NCI-H128 (cell line): ENCODE measurements around the gene PRKAG2.
A peak's percentile ranks its signal among the peaks of the same experiment; 100 is the strongest.

ENCODE experiments used
- DNase-seq: peaks from one replicate; lab custom pipeline; 2025; ENCODE audit not compliant: unreplicated experiment; lab: John Stamatoyannopoulos, UW

Gene PRKAG2

DNA sequence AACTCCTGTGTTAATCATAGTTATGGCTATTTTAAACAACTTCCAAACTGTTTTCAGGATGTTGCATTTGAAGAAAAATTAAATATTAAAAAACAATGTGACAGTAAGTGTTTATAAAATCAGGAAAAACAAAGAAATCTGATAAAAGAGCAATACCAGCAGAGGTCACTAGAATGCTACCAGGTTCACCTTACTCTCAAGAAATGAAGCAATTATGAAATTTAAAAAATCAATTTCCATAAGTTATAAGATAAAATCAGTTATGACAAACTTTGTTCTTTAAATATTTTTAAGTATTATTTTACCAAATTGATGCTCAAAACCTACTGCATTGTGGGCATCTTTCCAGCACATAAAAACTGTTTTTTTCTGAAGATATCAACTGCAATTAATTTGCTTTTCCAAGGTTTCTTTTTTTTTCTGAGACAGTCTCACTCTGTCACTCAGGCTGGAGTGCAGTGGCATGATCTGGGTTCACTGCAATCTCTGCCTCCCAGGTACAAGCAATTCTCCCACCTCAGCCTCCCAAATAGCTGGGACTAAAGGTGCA is 306.5 kb downstream of the PRKAG2 start:
- DNase-seq: no peak

DNA sequence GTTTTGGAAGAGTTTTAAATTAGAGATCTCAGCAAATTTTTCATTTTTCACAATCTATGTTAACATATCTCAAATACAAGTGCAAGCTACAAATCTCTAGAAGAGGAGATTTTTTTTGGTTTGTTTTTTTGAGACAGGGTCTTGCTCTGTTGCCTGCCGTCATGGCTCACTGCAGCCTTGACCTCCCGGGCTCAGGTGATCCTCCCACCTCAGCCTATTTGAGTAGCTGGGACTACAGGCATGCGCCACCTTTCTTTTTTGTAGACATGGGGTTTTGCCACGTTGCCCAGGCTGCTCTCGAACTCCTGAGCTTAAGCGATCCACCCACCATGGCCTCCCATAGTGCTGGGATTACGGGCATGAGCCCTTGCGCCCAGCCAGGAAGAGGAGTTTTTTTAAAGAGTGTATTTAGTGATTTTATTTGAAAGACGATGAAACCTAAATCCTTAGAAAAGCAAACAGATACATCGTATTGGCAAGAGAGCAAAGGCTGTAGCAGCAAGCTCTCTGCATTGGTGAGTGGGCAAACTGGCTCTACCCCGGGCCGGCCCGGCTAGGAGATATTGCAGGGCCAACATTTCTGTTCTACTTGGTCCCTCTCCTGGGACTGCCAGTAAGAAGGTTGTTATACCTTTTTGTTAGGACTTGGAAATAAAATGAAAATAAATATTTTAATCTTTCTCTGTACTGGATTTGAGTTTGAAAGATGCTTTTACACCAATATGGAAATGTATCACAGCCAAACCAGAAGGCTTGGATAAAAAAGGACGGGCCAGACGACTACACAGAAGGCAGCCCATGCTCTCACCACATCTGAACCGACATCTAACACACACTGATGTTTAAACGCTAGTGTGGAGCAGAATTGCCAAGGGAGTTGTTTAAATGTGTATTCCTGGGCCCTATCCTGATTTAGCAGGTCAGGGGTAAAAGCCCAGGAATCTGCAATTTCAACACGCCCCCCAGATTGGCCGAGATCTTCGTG is 307.7 kb downstream of the PRKAG2 start:
- no peak for DNase-seq

DNA sequence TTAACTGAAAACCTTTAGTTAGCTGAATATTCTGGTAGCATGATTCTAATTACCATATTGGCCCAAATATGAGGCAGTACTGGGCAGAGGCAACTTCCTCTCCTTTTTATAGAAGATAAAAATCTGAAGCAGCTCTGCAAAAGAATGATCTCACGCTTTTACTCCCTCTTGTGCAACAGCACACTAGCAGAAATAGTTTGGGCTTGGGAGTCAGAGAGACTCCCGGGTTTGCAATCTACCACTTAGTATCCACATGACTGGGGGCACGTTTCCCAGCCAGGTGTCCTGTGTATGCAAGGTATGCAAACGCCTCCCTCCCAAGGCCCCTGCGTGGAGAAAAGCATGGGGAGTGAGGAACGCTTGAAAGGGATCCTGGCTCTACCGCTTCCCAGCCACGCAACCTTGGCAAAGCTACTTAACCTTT is 310.0 kb downstream of the PRKAG2 start:
- DNase-seq: no peak

DNA sequence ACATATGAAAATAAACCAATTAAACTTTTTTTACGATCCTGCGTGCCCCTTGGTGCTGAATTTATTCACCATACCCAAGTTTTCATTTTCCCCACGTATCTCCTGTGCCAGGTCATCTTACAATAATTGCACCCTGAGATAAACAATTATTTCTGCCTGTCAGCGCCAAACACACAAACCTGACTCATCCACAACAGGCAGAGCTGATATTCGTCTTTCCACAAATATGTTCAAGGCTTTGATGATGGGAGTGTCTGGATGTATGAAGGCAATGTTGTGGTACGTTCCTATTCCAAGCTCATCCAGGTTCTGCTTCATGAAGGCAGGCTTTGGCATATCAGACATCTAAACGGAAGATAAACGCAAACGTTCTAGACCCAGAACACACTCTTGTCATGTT is 311.4 kb downstream of the PRKAG2 start:
- DNase-seq: no peak

DNA sequence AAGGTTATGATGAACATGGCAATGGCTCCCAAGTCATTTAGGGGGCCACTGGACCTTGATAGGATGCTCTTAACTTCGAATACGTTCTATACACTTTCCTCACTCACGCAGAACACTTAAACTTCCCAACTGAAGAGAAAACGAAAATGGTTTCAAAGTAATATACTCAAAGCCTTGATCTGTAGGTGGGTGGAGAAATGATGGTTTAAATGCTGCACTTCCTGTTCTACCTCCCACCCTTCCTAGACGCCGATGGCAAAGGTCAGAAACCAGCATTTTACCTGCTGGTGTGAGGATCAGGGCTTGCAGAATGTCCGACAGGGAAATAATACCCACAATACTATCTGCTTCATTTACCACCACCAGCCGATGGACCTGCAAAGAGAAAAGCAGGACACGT is 316.7 kb downstream of the PRKAG2 start:
- no peak for DNase-seq

DNA sequence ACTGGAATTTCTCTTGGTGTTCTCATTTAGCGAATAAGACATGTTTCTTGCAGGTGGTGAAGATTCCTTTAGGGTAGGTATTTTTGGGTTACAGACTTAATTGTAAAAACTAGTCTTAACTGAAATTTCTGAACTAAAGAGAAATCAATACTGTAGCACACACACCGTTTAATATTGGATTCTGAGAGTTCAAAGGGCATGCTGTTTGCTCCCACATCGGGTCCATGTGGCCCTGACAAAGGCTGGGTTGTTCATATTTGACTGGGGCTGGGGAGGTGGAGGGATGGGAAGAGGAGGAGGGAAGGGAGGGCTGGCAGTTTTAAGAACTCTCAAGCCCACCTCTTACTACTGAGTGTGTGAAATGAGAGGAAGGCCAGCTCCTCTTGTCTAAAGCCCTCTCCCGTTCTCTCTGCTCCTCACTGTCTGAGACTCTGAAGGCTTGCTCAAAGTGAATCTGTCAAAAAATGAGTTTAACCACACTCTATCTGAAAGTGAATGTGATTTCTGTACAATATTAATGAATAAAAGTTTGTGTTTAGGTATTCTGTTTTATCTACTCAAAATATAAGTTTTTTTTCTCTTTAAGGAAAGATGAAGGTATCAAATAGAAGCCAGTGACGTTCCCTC is 317.2 kb downstream of the PRKAG2 start:
- no peak for DNase-seq

DNA sequence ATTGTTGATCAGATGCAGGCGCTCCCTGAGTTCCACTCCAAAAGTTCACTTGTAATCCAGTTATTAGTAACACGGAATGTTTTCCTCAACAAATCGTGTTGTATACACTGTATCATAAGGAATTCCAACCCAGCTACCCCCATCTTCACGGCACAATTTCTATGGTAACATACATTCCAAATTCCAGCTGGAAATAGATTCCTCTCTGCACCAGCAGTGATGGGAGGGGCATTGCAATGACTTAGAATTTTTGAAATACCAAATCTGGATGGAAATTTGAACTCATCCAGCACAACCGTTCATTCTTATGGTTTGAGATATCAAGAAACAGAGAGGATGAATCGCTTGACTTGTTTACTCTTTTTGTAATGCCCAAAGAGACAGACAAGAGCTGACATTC is 318.3 kb downstream of the PRKAG2 start:
- DNase-seq: no peak

DNA sequence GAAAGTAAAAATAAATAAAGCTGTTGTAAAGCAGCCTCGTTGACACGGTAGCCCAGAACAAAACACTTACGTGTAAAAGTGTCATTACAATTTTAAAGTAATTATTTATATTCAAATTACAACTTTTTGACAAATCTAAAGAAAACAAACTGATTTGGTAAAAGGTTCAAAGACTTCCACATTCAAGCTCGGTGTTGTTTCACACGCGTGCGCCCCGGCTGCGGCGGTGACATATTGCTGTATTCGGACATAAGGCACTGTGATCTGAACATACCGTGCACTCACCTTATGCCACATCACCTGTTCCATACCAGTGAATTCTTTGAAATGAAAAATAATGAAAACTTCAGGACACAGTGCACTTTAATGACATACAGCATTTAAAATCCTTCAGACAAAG is 320.3 kb downstream of the PRKAG2 start:
- no peak for DNase-seq

DNA sequence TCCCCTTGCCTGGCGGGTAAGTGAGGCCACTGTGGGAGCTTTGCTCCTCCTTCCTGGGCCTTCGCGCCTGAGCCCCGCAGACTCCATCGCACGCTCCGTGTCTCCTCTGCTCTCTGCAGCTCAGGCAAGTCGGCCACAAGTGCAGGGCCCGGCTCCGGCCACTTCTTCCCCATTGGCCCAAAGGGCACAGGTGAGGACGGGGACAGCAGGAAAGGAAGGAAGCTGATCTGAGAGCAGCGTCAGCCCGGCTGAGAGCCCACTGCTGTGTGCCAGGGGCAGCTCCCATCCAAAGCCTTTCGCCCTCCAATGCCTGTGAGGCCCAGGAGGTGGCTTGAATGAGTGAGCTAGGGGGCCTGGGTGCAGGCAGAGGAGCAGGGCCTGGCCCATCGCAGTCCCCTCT is 323.6 kb downstream of the PRKAG2 start:
- no peak for DNase-seq

DNA sequence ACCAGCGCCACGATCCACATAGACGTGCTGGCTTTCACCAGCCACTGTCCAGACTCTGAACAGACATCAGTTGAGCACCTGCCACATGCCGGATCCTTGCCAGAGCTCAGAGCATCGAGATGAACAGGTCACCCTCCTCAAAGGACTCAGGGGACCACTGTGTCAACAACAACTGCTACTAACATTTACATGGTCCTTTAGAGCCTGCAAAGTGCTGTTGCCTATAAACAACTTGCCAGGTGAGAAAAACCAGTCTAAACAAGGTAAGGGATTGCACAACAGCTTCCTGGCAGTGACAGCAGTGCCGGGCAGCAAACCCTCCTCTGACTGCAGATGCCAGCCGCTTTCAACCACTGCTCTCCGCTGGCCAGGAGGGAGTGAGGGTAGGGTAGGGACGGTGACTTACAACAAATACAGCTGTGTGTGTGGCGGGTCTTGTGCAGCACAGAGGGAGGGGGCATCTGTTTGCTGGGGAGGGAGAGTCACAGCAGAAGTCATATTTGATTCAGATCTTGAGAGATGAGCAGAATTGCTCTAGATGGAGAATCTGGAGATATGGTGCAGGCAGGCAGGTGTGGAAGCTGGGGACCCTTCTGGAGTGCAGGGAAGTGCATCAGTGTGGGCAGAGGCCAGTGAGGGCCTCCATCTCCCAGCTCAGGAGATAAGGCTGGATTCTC is 324.4 kb downstream of the PRKAG2 start:
- DNase-seq: peak; percentile 51

DNA sequence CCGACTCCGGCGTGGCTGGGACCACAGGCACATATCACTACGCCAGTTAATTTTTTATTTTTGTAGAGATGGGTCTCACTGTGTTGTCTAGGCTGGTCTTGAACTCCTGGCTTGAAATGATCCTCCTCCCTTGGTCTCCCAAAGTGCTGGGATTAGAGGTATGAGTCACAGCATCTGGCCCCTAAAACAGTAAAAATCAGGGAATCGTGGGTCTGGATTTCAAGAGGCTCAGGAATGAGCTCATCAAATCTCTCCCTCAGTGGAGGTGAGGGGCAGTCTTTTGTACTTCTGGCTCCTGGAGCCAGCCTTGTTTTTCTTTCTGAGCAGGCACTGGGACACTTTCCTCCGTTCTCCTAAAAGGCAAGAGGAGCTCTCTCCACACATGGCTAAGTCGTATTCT is 325.1 kb downstream of the PRKAG2 start:
- DNase-seq: no peak

DNA sequence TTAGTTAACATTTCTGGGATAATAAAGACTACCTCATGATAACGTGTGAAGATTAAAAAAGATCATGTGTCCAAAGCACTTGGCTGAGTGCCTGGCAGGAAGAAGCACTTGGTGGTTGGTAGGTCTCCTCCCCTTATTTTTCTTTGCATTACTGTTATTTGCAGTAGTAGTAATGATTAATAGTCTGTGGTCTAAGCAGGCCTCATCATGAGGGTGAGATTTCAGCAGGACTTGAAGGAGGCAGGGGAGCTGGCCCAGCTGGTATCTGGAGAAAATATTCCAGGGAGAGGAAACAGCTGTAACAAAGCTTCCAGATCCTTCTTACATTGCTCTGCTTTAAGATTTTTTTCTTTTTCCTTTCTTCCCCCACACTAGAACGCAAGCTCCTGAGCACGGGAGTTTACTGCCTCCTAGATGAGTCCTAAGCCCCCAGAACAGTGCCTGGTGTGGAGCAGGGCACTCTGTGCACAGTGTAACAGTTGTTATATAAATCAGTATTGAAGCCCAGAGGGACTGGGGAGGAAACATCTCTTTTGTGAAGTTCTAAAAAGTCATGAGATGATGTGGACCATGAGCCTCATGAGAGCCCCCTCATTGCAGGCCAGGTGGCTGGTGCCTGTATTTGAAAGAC is 326.1 kb downstream of the PRKAG2 start:
- no peak for DNase-seq

DNA sequence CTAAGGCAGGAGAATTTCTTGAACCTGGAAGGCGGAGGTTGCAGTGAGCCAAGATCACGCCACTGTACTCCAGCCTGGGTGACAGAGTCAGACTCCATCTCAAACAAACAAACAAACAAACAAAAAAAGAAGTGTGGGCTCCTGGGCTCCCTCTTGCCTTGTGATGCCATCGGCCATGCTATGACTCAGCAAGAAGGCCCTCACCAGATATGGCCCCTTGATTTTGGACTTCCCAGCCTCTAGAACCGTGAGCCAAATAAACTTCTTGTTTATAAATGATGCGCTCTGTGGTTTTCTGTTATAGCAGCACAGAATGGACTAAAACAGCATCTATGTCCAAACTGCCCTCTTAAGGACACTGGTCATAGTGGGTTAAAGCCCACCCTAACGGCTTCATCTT is 327.3 kb downstream of the PRKAG2 start:
- no peak for DNase-seq

DNA sequence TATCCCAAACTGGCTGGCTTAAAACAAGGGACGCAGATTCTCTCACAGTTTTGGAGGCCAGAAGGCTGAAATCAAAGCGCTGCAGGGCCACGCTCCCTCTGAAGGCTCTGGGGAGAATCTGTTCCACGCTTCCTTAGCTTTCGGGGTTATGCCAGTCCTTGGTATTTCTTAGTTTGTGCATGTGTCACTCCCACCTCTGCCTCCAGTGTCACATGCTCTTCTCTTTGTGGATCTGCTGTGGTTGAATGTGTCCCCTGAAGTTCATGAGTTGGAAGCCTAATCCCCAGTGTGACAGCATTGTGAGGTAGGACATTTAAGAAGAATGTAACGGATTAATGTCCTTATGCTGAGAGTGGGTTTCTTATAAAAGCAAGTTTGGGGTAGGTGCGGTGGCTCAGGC is 327.8 kb downstream of the PRKAG2 start:
- no peak for DNase-seq

DNA sequence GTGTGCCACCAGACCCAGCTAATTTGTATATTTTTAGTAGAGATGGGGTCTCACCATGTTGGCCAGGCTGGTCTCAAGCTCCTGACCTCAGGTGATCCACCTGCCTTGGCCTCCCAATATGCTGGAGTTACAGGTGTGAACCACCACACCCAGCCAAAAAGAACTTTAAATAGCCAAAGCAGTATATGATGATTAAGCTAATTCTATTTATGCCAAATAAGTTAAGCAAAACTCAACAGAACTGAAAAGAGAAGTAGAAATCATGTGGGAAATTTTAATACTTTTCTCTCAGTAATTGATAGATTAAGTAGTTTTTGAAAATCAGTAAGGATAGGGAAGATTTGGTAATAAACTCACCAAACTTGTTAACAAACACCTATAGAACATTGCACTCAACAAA is 332.7 kb downstream of the PRKAG2 start:
- DNase-seq: no peak

DNA sequence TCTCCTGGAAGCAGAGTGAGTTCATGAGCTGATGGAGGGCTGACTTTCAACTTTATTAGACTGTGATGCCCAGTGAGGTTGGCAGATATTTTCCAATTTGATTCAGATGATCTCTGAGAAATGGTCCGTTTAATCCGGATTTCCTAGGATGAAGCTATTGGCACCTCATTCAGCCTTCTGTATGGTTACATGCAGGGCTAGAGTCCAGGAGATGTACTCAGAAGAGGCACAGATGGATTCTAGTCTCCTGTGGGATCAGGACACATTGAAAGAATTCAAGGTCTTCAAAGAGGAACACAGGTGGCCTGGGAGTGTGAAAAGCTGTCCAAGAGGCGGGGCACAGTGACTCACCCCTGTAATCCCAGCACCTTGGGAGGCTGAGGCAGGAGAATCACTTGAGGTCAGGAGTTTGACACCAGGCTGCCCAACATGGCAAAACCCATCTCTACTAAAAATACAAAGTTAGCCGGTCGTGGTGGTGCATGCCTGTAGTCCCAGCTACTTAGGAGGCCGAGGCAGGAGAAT is 334.2 kb downstream of the PRKAG2 start:
- DNase-seq: no peak

DNA sequence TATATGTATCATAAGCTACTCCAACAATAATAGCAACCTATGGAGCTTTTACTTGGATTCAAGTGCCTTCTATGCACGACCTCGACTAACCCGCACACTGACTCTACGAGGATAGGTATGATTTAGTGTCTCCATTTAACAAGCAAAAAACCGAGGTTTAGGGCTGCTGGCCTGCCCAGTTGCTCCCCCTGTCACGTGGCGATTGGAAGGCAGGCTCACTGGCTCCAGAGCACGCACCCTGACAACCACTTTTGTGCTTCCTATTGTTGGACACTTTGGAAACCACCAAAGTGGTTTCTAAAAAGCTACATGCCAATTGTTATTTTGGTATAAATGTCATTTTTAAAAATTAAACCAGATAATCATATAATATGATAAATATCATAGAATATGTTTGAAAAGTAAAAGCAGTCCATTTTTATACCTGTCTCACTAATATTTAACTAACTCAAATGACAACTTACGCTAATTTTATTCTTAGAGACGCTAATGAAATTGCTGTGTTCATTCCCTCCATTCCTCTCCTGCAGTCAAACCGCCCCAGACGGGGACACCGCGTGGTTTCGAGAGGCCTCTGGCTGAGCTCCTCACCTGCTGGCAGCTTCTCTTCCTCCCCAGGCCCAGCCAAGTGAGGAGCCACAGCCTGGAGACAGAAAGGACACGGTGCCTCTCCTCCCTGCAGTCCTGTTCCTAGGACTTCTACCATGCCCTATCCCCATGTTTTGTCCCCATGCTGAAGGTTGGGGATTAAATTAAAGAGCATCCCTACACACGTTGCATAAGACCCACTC is 335.0 kb downstream of the PRKAG2 start:
- DNase-seq: no peak

DNA sequence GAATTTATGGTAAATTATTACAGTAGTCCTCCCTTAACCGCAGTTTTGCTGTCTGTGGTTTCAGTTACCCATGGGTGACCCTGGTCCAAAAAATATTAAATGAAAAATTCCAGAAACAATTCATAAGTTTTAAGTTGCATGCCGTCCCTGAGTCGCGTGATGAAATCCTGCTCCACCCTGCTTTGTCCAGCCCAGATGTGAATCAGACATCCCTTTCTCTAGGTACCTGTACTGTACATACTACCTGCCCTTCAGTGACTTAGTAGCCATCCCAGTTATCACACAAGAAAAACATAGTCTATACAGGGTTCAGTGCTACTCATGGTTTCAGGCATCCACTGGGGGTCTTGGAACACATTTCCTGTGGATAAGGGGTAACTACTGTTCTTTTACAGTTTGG is 336.8 kb downstream of the PRKAG2 start:
- no peak for DNase-seq

DNA sequence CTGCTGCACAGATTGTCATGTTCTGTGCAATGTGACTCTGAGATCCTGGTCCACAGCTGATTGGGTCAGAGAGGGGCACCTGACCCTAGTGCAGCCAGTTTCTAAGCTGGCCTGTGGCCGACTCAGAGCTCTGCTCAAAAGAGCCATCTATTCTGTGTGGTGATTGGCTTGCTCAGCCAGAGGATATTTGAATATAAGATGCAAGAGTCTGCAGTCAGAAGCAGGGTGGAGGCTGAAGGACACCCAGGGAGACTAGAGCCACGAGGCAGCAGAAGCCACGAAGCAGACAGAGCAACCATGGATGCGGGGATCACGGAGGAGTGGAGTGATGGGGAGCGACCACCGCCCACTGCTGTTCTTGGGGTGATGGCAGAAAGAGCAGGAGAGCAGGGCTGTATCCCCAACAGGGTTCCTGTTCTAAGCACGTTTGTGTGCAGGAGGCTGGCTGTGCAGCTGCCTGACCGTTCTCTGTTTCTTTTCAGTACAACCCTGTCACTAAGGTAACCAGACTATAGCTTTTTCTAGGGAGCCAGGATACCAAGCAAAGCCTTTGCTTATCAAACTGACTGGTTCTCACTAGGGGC is 337.7 kb downstream of the PRKAG2 start:
- DNase-seq: peak; percentile 52
